Measurements from ENCODE around the gene NHSL2. TPM values are rescaled to one million over a fixed set of nuclear protein-coding genes. Genes with fewer than 3 reads are reported as not detected.

Gene NHSL2
- total RNA-seq, 2 donors from 2014 or later = 1.0 to 4.1 TPM

DNA sequence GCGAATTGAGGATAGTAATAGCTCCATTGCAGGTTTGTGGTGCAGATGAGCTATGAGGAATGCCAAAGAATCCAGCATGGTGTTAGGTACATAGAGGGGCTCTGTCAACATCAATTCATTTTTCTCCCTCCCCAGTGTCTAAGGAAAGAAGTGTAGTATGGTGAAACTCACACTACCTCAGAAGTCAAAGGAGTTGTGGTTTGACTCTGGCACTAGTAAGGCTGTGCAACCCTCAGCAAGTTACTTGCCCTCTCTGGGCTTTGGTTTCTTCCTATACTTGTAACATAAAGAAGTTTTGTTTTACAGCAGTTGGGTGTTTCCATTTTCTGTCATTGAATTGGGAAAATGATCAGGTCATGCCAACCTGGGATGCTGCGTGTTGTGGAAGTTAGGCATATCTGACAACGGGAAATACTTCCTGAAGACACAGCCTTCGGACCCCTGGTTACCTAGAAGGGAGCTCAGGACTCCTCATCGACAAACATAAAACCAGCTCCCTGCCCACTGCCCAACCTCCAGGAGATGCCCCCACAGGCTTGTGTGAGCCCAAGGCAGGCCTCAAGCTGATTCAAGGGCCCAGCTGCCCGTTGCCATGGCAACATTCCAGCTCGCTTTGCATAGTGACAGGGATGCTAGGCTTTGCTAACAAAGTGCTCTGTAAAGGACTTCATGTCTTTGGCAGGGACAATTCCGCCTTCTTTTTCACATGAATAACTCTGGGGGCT, 149.7 kb downstream of the NHSL2 start:
- Histone ChIP-seq H3K9ac (ENCODE audit: low read depth in 2 of 2, low read length in 2 of 2) (no peak overlapping the region), H3K4me3 (no peak overlapping the region), H3K4me1 (no peaks in the 10 kb centered on the region), H3K9me3 (no peaks in the 10 kb centered on the region), H3K36me3 (no peaks in the 10 kb centered on the region), H3K27me3 (no peaks in the 10 kb centered on the region), H3K27ac (no peak overlapping the region)
- DNase-seq = no peak
- TF ChIP-seq, protein P1, sequence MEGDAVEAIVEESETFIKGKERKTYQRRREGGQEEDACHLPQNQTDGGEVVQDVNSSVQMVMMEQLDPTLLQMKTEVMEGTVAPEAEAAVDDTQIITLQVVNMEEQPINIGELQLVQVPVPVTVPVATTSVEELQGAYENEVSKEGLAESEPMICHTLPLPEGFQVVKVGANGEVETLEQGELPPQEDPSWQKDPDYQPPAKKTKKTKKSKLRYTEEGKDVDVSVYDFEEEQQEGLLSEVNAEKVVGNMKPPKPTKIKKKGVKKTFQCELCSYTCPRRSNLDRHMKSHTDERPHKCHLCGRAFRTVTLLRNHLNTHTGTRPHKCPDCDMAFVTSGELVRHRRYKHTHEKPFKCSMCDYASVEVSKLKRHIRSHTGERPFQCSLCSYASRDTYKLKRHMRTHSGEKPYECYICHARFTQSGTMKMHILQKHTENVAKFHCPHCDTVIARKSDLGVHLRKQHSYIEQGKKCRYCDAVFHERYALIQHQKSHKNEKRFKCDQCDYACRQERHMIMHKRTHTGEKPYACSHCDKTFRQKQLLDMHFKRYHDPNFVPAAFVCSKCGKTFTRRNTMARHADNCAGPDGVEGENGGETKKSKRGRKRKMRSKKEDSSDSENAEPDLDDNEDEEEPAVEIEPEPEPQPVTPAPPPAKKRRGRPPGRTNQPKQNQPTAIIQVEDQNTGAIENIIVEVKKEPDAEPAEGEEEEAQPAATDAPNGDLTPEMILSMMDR (IDR thresholded peaks at IDR 0.05) = no peak
- intact Hi-C loops (cut with DNase I) = no loop called here

DNA sequence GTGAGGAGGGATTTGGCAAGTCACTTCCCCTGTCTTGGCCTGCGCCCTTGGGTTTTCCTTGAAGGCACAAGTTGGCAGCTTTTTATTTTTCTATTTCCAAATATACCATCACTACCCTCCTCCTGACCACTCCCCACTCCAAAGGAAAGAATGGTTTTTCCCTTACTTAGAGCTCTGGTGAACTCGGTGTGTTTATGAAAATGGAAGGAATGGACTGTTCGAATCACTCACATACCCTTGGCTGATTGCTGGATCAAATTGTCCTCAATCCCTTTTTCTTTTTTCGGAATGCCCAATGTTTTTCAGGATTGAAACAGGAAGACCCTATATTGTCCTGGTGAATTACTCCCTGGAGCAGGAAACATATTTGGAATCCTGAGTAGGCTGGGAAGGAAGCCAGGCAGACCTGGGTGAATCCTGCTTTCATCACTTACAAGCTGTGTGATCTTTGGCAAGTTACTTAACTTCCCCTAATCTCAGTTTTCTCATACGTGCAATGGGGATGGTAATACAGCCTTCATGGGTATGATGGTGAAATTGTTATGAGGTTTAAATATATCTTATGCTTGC, 150.4 kb downstream of the NHSL2 start:
- H3K27ac ChIP-seq = no peak overlapping the region
- intact Hi-C loops (cut with DNase I) = no loop called here
- no peaks in the 10 kb centered on the region for H3K9me3 ChIP-seq
- no peaks in the 10 kb centered on the region for H3K27me3 ChIP-seq
- H3K4me3 ChIP-seq = no peak overlapping the region
- DNase-seq = no peak
- no peak overlapping the region for H3K9ac ChIP-seq (ENCODE audit: low read depth in 2 of 2, low read length in 2 of 2)
- H3K4me1 ChIP-seq = no peaks in the 10 kb centered on the region
- TF ChIP-seq, protein P1 (IDR thresholded peaks at IDR 0.05) = no peak
- H3K36me3 ChIP-seq = no peaks in the 10 kb centered on the region

DNA sequence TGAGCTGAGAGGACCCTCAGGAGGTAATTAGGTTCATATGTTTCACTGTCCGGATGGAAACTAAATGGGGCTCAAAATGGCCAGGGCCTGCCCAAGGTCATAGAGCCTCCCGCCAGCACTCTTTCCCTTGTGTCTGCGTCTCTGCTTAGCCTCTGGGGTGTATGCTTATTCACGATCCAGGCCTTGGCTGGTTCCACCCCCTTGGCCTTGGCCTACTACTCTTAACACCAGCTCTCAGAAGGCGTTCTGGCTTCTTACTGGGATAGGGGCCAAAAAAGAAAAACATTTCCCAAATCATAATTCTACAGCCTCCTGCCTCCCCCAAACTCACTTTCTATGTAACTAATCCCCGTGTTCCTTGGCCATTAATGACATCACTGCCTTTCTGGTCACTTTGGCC, 152.3 kb downstream of the NHSL2 start:
- no peak for DNase-seq
- intact Hi-C loops (cut with DNase I) = no loop called here
- no peaks in the 10 kb centered on the region for H3K4me1 ChIP-seq
- no peak overlapping the region for H3K27ac ChIP-seq
- no peaks in the 10 kb centered on the region for H3K36me3 ChIP-seq
- no peaks in the 10 kb centered on the region for H3K9me3 ChIP-seq
- peaks cover 5% of the 10 kb centered on the region for H3K27me3 ChIP-seq
- H3K9ac ChIP-seq (ENCODE audit: low read depth in 2 of 2, low read length in 2 of 2) = no peak overlapping the region
- TF ChIP-seq, protein P1 (IDR thresholded peaks at IDR 0.05) = no peak
- no peak overlapping the region for H3K4me3 ChIP-seq

DNA sequence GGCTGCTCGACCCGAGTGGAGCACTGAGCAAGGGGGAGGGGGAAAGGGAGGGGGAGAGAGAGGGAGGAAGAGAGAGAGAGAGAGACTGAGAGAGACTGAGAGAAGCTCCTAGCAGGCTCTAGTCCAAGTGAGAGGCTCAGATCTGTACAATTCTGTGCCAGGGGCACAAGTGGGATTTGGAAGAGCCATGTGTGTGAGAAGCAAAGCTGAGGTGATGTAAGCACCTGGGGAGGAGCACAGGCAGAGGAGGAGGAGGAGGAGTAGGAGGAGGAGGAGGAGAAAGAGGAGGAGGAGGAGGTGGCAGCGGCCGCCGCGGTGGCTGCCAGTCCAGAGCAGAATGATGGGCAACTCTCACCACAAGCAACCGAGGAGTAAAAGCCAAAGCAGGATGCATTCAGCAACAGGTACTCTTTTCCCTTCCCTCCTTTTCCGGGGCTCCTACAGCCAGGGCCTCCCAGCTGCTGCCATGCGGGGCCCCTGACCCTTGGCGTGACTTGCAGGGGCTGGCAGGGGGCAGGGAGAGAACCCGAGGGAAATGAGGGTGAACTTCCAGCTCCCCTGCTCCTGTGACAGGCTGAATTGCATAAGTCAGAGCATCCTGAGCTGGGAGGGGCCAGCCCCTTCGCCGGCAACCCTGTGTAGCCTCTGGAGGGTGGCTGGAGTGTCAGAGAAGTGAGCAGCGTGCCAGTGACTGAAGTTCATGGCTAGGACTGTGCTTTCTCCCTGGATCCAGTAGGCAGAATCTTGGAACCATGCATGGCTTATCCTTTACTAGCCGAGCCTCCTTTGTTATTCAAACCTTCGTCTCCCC, 158.9 kb downstream of the NHSL2 start:
- intact Hi-C loops (cut with DNase I) = no loop called here
- no peaks in the 10 kb centered on the region for H3K4me1 ChIP-seq
- H3K27me3 ChIP-seq = peaks cover 13% of the 10 kb centered on the region
- TF ChIP-seq, protein P1 (IDR thresholded peaks at IDR 0.05) = no peak
- H3K4me3 ChIP-seq = no peak overlapping the region
- DNase-seq = no peak
- no peak overlapping the region for H3K27ac ChIP-seq
- no peaks in the 10 kb centered on the region for H3K36me3 ChIP-seq
- H3K9me3 ChIP-seq = no peaks in the 10 kb centered on the region
- no peak overlapping the region for H3K9ac ChIP-seq (ENCODE audit: low read depth in 2 of 2, low read length in 2 of 2)

- Histone ChIP-seq H3K4me3 (no peak overlapping the region), H3K27me3 (peaks cover 13% of the 10 kb centered on the region), H3K9me3 (no peaks in the 10 kb centered on the region), H3K4me1 (no peaks in the 10 kb centered on the region), H3K36me3 (no peaks in the 10 kb centered on the region), H3K27ac (no peak overlapping the region), H3K9ac (ENCODE audit: low read depth in 2 of 2, low read length in 2 of 2) (no peak overlapping the region)
- TF ChIP-seq, protein P1 (IDR thresholded peaks at IDR 0.05) = no peak
- intact Hi-C loops (cut with DNase I) = no loop called here
- DNase-seq = no peak
Observed at GRCh38 chrX:72071213-72071612, 160.6 kb downstream of the NHSL2 start.
